ENCODE measurements around the gene ABL1. TPM values are rescaled to one million over a fixed set of nuclear protein-coding genes. Genes with fewer than 3 reads are reported as not detected.

Gene ABL1
- total RNA-seq, 1 experiment from 2014 or later = 63.0 TPM

DNA sequence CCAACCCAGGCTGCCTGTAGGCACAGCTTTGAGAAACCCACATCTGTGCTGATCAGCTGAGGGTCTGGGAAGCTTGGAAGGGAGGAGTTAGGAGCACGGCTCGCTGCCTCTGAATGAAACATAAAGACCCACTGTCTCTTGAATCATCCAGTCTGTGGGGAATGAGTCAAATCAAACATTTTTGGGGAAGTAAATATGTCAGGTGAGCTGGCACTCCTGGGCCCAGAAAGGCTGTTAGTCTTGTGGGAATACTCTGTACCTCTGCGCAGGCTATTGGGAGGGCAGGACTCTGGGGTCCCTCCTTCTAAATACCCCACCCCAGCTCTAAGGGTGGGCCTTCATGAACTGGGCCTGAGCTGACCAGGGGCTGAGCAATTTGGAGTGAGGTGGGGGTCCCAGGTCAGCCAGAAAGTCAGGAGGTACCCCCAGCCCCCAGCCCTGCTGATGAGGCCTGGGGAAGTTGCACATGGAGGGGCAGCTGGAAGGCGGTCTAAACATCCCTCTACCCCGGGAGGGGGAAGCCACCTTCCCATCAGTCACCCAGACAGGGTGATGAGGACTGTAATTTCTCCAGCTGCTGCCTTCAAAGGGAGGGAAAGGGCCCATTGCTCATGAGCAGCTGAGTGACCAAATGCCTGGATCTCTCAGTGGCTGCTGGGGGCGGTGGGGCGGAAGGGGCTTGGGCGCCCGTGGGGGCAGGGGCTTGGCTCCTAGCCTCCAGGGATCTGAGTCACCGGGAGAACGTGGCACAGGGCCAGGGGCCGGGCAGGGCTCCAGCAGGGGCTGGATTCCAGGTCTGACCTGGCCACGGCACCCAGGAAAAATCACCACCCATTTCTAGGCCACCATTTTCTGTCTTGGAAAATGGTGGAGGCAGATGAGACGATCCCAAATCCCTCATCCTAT, 93.2 kb downstream of the ABL1 start:
- no peak for DNase-seq (ENCODE audit: extremely low read depth, low read depth)

DNA sequence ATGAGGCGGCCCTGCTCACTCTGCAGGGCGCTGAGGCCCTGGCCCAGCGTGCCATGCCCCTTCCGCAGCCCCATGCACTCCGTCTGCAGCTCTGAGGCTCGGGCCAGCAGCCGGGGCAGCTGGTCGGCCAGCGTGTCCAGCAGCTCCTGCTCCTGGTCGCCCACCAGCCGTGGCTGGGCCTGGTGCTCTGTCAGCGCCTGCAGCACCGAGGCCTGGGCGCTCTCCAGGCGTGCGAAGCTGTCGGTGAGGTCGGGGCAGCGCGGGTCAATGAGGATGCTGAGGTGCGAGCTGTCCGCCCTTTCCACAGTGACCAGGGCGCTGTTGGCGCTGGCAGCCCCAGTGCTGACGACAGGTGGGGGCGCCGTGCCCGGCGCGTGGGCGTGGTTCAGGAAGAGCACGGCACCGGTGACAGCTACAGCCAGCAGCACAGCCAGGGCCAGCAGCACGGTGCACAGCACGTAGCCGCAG, 94.6 kb downstream of the ABL1 start:
- no peak for DNase-seq (ENCODE audit: extremely low read depth, low read depth)

DNA sequence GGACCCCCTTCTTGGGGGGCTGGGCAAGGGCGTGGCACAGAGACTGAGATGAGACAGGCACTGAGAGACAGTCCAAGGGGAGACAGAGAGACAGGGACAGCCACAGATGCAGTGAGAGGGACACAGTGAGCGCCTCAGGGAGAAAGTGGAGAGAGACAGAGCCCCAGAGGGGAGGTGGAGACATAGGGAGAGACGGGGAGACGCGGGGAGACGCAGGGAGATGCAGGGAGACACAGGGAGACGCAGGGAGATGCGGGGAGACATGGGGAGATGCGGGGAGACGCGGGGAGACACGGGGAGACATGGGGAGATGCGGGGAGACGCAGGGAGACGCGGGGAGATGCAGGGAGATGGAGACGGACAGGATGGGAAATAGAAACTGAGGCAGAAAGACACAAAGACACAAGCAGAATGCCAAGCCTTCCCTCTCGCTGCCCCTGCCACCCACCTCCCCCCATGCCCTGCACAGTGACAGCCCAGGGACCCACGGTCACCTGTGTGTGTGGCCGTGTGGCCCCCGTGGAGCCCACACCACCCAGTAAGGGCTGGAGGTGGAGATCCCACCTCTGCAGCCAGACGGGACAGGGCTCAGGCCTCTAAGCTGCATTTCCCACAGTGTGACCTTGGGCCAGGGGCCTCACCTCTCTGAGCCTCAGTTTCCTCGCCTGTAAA, 95.2 kb downstream of the ABL1 start:
- DNase-seq (ENCODE audit: extremely low read depth, low read depth) = no peak

DNA sequence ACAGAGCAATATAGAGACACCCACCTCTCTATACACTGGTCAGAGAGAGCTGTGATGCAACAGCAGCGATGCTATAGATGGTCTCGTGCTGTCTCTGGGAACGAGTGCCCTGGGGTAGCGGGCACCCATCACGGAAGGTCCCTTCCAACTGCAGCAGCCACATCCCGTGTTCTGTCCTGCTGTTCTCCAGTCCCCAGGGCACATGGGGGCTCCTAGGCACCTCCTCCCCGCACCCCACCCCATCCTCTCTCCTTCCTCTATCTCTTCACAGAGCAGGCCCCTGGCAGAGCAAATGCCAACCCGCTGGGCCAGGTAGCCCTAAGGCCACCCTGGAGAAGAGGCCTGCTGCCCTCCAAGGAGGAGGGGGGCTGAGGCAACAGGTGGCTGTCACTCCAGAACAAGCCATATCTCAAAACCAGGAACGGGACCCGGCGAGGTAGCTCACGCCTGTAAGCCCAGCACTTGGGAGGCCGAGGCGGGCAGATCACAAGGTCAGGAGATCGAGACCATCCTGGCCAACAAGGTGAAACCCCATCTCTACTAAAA, 95.8 kb downstream of the ABL1 start:
- no peak for DNase-seq (ENCODE audit: extremely low read depth, low read depth)

DNA sequence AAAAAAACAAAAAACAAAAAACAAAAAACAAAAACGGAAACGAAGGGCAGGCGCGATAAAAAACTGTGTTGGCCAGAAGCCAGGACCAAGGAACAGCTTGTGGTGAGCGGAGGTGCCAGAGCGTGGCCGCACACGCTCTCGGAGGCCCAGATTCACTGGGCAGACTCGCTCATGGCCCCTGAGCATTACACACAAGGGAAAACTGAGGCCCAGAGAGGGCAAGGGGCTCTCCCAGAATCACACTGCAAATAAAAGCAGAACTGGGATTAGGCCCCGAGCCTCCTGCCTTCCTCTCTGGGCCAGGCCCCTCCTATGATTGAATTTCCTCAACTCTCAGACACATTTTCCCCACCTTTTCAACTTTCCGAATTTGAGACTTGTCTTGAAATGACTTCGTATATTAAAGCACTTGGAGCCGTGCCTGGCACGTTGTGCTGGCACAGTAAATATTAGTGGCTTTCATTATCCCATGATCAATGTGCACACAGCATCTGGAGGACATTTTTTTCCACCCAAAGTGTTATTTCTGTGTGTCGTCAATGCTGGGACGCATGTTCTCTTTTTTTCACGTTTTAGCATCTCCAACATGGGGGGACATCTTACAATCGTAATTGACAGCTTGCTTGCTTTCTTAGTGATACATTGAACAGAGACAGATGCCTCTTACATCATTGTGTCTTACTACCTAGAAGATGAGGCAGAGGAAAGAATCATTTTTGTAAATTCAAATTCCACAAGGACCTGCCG, 96.6 kb downstream of the ABL1 start:
- DNase-seq (ENCODE audit: extremely low read depth, low read depth) = no peak

DNA sequence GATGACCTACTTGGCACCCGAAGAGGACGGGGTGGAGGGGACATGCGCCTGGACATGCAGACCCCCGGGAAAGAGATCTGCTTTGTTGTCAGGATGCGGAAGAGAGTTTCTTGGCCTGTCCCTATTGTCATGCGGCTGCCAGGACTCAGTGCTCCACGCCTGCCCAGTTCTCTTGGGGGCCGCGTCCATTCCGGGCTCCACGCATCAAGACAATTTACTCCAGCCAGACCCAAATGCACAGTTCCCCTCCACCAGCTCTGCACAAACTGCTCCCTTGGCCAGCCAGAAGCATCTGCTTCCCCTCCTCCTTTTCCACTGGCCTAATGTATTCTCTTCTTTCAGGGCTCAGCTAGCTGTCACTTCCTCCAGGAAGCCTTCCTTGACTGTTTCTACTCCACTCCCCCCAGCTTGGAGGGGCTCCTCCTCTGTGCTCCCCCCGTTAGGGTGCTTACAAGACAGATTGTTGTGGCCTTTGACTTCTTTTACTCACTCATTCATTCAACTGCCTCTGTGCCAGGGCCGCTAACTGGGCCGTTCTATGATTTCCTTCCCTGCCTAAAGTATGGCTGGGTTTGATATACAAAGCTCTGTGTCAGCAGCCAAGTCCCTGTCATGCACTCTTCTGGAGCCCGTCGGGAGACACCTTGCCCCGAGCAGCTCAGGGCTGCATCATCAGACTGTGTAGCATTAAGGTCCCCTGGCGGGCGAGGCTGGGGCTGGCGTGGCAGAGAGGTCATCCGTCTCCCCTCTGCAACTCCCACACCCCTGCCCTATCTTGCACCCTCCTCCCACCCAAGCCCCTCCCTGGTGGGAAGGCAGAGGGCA, 97.4 kb downstream of the ABL1 start:
- no peak for DNase-seq (ENCODE audit: extremely low read depth, low read depth)

DNA sequence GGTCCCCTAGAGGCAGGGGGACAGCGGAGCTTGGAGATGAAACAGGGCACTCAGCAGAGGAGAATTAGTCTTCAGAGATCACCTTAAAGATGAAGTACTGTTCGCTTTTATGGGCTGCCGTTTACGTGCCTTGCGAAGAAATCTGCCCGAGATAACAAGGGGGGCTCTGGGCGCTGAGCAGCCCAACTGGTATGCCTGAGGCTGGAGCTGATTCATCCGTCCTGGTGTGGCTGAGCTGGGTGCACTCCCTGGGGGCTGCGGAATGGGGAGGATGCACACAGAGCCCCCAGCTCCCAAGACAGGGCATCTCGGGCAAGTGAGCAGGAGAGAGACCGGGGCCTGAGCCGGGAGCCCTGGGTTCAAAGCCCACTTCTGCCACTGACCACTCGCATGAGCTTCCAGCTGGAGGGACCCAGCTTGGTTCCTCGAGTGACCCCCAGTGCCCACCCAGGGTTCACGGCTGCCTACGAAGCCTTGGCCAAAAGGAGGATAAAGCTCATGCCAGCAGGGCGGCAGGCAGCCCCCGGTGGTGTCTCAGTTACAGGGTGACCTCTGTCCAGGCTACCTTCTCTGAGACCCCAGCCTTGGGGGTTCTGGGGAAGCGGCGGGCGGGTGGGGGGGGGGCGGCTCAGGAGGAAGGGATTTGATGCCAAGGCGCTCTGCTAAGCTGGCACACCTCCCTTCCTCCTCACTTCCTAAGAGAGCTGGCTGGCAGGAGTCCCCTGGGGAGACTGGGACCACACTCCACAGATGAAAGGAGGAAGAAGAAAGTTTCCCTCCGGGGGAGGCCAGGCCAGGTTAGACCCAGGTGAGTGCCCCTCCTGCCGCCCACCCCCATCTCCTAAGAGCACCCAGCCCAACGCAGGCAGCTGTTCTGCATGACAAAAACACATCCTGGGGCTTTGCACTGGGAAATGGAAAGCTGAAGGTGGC, 98.3 kb downstream of the ABL1 start:
- no peak for DNase-seq (ENCODE audit: extremely low read depth, low read depth)

DNA sequence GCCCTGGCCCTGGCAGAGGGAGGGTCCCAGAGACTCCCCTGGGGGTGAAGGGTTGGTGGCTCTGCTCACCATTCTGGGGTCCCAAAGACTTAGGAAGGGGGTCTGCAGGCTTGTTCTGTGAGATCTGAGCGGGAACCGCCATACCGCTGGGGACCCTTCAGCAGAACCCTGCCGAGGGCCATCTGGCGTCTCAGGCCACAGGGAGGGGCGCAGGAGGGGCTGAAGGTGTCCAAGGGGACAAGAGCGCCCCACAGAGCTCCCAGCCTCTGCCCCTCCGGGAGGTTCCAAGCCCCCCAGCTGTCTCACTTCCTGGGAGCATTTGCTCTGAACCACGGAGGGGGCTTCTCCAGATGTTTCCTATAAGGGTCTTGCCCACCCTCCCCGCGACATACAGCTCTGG, 99.2 kb downstream of the ABL1 start:
- no peak for DNase-seq (ENCODE audit: extremely low read depth, low read depth)

DNA sequence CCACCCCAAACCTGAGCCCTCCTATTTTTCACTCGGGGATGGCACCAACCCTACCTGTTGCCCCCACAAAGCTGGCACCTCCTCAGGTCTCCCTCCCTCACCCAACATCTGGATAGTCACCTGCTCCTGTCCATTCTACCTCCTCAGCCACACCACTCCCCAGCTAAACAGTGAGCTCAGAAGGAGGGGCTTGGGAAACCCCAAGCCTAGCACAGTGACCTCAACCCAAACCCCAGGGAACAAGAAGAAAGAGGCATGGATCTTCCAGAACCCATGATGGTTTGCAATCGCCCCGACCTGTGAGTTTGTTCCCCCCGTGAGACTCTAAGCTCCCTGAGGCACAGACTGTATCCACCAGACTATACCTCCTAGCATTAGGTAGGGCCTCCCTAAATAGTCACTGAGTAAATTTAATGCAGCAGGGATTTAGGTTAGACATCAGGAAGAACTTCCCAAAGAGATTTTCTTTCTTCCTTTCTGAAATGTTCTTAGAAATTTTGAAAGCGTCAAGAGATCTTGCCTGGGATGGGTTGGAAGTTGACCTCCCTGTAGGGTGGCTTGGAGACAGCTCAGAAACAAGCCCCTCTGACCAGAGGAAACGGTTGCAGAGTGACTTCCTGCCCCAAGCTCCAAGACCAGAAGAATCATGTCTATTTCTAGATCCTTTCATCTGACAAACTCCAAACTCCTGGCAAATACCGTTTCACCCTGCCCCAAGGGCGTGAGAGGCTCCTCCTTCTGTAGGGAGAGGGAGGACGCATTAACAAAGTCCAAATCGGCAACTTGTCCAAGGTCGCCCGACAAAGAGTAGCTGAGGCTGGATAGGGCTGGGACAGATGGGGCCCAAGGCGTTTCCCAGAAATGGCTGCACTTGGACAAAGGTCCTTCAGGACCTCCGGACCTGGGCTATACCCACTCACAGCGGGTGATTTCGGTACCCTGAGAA, 99.9 kb downstream of the ABL1 start:
- DNase-seq (ENCODE audit: extremely low read depth, low read depth) = no peak

DNA sequence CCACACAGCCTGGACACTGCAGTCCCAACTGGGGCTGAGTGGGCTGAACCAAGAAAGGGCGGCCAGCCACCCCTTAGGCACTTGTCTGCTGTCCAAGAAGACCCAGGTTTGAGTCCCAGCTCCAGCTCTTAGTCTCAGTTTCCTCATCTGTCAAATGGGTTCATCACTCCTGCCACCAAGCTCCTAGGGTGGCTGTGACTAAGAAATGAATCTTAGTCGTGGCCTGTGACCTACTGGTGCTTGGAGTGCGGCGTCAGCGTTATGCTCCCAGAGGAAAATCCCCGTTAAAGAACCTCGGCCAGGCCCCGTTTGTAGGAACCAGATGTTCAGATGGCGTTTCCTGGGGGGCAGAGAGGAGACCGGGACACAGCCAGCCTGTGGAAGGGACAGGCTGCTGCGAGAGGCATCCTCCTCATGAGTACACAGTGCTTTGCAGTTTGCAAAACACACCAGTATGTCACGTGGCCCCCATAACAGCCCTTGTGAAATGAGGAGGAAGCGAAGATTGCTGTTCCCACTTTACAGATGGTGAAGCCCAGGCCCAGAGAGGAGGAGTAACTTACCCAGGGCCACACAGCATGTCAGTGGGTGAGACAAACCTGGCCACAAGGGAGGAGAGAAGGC, 100.7 kb downstream of the ABL1 start:
- DNase-seq (ENCODE audit: extremely low read depth, low read depth) = no peak

DNA sequence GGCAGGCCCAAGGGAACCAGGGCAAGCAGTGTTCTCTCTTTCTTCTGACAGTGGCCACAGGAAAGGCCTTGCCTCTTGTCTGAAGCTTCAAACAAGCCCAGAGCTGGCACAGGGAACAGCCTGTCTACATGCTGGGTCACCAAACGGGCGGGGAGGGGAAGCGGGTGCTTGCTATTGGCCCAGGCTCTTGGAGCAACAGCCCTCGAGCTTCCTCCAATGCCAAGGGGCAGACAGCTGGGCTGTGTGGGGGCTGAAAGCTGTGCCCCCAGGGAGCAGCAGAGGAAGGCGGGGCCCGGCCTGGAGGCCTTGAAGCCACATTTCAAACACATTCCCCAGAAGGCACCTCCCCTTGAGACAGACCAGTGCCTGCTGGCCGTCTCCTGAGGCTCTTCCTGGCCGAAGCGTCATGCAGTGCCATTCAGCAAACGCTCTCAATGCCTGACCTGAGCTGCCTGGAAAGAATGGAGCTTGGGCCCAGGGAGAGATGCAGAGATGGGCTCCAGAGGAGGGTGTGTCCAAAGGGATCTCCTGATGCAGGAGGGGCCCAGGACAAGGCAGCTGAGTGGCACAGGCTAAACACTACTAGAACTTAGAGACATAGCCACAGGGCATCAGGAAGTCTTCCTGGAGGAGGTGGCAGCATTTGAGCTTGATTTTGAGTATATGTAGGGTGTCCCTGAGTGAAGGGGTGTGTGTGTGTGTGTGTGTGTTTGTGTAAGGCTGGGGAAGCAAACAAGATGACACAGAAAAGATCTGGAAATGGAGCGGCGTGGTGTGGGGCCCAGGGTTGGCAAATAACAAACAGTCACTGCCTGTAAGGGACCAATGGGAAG, 101.4 kb downstream of the ABL1 start:
- DNase-seq (ENCODE audit: extremely low read depth, low read depth) = no peak

Other genes starting within 250 kb of the ABL1 start
- gene PRDM12, start 170.7 kb upstream of the ABL1 start, total RNA-seq (2014; rRNA removed; shearing (Covaris generic)) = 0.30 TPM in 1 of 2 replicates, not detected in the other
- 45.5 and 56.5 TPM in 2 replicates for gene EXOSC2, start 141.5 kb upstream of the ABL1 start, total RNA-seq (2014; rRNA removed; shearing (Covaris generic))
- gene QRFP, start 61.6 kb downstream of the ABL1 start, total RNA-seq (2014; rRNA removed; shearing (Covaris generic)) = not detected in 2 replicates
- 14.3 and 14.6 TPM in 2 replicates for gene FIBCD1, start 104.0 kb downstream of the ABL1 start, total RNA-seq (2014; rRNA removed; shearing (Covaris generic))
- gene LAMC3, start 173.9 kb downstream of the ABL1 start, total RNA-seq (2014; rRNA removed; shearing (Covaris generic)) = 8.9 and 9.2 TPM in 2 replicates